GM12865 (cell line): ENCODE measurements around the gene CAPZA3.
"Not testable (repeated sequence)": the region's sequence is repeated elsewhere in the genome, so short reads cannot be mapped to it uniquely, and the experiment has no call there.

ENCODE experiments used
- DNase-seq: peaks from one replicate; pipeline ENCODE4 v3.0.0; 2010; ENCODE audit warnings: low read depth
- H3K4me3 ChIP-seq: 2 replicates; pipeline ENCODE4 v1.5.1; 2011; ENCODE audit warnings: mild to moderate bottlenecking, low read depth, low read length, control low read depth
- TF ChIP-seq, protein P1 (sequence below): IDR thresholded peaks from 2 replicates; pipeline ENCODE4 v1.5.1; 2011; ENCODE audit warnings: low read length, control low read depth, low read depth, inconsistent platforms; ENCODE audit not compliant: insufficient read depth; ENCODE audit errors: missing control alignments

CAPZA3 gene, protein sequence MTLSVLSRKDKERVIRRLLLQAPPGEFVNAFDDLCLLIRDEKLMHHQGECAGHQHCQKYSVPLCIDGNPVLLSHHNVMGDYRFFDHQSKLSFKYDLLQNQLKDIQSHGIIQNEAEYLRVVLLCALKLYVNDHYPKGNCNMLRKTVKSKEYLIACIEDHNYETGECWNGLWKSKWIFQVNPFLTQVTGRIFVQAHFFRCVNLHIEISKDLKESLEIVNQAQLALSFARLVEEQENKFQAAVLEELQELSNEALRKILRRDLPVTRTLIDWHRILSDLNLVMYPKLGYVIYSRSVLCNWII

DNA sequence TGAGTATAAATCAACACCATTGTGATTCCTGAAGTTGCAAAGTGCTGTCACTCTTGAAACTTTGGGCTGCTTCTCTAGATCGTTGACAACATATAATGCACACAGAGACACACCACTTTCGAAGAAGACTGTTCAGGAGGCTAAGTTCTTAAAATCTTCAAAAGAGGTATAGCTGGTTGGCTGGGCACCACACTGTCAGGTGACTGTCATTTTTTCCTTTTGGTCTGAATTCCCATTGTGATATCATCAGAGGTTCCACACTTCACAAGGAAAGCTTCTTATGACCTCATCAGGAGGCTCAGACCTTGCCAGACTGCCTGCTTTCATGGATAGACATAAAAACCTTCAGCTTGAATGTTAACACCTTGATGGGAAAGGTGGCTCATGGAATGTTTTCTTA is at the start of gene CAPZA3, which contains the start of gene PLCZ1:
CAPZA3 (plus strand) TSS at position 301 of the 400 bp plus-strand sequence. CDS start 150 bp downstream, outside the sequence.
PLCZ1 (minus strand) TSS at position 194 of the 400 bp plus-strand sequence. CDS start 641 bp downstream, outside the sequence.
- TF ChIP-seq, protein P1, sequence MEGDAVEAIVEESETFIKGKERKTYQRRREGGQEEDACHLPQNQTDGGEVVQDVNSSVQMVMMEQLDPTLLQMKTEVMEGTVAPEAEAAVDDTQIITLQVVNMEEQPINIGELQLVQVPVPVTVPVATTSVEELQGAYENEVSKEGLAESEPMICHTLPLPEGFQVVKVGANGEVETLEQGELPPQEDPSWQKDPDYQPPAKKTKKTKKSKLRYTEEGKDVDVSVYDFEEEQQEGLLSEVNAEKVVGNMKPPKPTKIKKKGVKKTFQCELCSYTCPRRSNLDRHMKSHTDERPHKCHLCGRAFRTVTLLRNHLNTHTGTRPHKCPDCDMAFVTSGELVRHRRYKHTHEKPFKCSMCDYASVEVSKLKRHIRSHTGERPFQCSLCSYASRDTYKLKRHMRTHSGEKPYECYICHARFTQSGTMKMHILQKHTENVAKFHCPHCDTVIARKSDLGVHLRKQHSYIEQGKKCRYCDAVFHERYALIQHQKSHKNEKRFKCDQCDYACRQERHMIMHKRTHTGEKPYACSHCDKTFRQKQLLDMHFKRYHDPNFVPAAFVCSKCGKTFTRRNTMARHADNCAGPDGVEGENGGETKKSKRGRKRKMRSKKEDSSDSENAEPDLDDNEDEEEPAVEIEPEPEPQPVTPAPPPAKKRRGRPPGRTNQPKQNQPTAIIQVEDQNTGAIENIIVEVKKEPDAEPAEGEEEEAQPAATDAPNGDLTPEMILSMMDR: no peak
- no peak within 1 kb of the TSS for H3K4me3 ChIP-seq
- no peak for DNase-seq

DNA sequence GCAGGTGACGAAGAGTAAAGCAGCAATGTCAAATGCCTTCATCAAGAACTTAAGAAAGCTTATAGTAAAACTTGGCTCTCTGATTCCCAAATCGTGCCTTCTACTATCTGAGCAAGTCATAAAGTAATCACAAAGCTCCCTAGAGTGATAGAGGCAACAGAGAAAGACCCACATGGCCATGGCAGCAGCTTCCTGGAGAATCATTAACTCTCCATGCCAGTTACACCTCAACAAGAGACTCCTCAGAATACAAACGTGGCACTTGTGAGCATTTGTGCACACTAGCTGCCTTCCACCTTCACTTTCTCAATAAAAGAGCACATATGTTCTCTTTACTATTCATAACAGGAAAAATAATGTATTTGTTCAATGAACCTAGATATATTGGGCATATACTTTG is 48.1 kb upstream of the CAPZA3 start:
- TF ChIP-seq, protein P1: no peak
- no peak overlapping the region for H3K4me3 ChIP-seq
- no peak for DNase-seq

DNA sequence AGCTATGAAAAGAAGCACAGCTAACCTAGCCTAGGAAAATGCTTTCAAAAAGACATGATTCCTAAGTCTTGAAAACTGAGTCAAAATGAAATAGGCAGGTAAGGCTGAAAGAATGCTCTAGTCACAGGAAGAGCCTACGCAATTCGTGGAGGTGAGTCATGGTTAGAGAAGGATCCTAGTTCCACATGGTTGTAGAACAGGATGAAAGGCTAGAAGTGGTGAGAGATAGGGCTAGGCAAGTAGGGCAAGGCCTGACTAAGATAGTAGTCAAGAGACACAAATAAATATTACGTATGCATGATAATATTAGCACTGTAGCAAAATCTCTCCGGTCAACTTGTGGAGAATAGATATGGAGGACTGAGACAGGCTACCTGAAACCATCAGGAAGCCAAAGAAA is 47.3 kb upstream of the CAPZA3 start:
- TF ChIP-seq, protein P1: no peak
- DNase-seq: no peak

DNA sequence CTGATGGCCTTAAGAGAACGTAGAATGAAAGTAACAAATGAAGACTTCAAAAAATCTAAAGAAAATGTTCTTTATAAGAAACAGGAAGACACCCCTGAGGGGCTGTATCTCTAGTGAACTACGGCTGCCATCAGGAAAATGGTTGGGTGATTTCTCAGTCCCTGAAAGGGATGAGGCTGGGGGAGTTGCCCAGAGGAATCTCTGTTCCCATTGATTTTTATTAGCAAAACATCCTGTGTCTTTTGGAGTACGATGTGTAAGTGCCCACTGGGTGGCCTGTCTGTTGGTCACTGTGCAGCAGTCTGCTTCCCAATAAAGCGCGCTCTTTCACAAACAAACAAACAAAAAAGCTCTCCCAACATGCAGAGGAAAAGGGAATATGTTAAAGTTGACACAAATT is 43.9 kb upstream of the CAPZA3 start:
- H3K4me3 ChIP-seq, DNase-seq: not testable (repeated sequence)

More for the DNA sequence above, 47.3 kb upstream of the CAPZA3 start:
- H3K4me3 ChIP-seq: no peak overlapping the region

DNA sequence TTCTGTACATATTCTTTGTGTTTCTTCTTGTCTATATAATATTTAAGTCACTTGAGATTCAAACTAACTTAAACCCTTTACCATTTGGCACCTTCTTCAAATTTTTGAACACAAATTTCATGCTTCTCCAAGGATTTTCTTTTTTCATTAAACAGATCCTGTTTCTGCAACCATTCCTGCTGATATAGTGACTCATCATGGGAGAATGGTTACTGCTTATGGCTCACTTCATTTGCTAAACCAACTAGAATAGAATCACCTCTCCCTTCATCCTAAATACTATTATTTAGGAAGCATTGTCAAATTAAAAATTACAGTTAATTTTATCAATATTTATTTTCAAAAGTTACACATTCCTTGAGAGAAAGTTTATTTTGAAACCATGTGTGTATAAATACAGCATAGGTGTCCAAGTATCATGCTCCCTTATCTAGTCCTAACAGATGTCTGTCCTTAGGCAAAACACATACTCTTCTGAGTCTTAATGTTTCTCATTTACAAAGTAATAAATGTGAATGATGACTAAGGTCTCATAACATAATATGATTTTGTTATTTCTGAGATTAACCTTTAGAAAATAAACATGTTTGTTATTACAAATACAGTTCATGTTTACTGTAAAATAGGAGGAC is 40.8 kb upstream of the CAPZA3 start:
- no peak overlapping the region for H3K4me3 ChIP-seq
- no peak for DNase-seq
- TF ChIP-seq, protein P1: no peak

DNA sequence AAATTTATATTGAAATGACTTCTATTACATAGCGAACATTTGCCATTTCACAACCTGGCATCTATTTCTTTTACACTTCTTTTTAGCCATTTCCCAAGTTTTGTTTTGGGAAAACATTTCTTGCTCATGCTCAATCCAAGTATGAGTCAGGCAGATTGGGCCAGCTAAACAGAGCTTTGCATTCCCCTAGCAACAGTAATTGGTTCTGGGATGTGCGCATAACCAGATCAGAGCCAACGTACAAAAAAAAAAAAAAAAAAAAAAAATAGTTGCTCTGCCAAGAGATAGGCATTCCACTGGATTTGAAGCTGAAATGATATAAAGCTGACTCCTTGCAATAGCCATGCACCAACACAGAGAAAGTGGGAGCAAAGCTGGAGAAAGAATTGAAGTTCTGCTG is 37.6 kb upstream of the CAPZA3 start:
- TF ChIP-seq, protein P1: no peak
- DNase-seq: no peak
- no peak overlapping the region for H3K4me3 ChIP-seq

DNA sequence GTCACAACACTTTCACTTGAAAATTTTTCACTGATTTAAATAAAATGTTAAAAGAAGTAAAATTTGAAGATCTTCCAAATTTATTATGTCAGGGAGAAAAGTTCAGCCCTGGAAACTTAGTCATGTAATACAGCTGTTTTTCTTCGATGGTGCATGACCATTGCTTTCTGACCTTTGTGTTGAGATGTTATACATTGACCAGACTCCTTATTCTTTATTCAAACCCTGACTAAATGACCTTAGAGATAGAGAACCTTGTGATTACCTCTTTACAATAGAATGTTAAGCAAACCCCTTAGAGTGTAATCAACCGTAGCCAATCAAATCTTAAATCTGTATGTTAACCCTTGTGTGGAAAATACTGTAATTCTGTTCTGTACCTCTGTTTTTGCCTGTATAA is 34.6 kb upstream of the CAPZA3 start:
- H3K4me3 ChIP-seq: no peak overlapping the region

More for the DNA sequence above, 34.6 kb upstream of the CAPZA3 start:
- no peak for DNase-seq
- TF ChIP-seq, protein P1: no peak
